GM11168 (cell line): Measurements from ENCODE around the gene ATP2B3.

Experiments
- in situ Hi-C: fragments of 300-500 bp; cut with MboI; formaldehyde crosslinking; loops from one replicate; pipeline ENCODE4 v1.12.0; 2022; ENCODE audit warnings: low sequenced_read_pairs; ENCODE audit not compliant: unreplicated experiment

Gene ATP2B3

DNA sequence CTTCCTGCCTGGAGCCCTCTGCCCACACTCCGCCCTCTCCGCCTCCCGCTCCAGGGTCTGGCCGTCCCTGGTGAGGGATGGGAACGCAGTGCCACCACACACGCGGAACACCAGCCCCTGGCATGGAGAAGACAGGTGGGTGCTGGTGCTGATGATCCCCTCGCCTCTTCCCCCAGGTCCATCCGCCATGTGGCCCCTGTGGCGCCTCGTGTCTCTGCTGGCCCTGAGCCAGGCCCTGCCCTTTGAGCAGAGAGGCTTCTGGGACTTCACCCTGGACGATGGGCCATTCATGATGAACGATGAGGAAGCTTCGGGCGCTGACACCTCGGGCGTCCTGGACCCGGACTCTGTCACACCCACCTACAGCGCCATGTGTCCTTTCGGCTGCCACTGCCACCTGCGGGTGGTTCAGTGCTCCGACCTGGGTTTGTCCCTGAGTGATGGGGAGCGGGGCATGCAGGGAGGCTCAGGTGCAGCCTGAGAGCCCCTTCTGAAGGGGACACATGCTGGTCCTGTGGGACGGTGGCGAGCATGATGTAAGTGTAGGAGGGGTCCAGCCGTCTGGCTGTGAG is 12.9 kb upstream of the ATP2B3 start:
- in situ Hi-C loops, result no loop called here

GRCh38 chrX:153505361-153505760 is 12.1 kb upstream of the ATP2B3 start:
- in situ Hi-C loops, result no loop called here

GRCh38 chrX:153507484-153508178 is 9.8 kb upstream of the ATP2B3 start:
- in situ Hi-C loops, result no loop called here

DNA sequence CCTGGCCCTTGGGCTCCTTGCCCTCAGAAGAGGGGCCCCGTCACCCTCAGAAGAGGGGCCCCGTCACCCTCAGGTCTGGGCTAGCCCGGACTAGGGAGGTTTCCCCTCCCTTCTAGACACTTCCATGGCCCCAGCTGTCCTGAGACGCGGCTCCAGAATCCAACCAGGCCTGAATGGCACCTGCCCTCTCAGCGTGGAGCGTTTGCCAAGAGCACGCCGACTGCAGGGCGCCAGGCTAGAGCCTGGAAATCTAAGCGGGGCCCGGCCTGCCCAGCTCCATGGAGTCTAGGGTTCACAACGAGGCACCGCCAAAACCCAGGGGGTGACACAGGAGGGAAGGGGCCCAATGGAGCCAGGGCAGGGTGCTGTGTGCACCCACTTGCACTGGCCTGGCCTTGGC is 7.8 kb upstream of the ATP2B3 start:
- in situ Hi-C loops, result no loop called here

DNA sequence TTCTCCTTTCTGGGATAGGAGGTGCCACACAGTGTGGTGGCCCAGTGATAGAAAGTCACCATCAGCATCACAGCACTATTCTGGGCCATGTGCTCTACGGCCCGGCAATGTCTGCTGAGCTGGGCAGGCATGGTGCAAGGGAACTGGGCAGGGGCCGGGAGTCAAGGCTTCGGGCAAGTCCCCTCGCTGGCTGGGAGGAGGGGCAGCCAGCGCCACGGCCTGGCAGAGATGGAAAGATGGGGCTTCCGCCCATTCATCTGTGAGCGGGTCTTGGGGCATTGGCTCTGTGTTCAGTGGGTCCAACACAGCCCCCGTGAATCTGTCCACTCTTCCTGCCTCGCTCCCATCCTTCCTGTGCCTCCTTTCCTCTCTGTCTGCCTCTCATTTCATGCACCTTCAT is 7.1 kb upstream of the ATP2B3 start:
- in situ Hi-C loops, result no loop called here

- in situ Hi-C loops, result no loop called here
Observed at GRCh38 chrX:153511784-153512500, 5.5 kb upstream of the ATP2B3 start.

DNA sequence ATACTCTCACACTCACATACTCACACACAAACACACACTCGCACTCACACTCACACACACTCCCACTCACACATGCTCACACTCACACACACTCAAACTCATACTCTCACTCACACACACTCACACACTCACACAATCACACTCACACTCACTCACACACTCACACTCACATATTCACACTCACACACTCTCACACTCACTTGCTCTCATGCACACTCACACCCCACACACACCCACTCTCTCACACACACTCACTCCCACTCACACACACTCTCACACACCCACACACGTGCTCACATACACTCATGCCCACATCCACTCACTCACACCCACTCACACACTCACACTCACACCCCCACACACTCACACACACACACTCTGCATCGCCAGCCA is 4.9 kb upstream of the ATP2B3 start:
- in situ Hi-C loops, result no loop called here

DNA sequence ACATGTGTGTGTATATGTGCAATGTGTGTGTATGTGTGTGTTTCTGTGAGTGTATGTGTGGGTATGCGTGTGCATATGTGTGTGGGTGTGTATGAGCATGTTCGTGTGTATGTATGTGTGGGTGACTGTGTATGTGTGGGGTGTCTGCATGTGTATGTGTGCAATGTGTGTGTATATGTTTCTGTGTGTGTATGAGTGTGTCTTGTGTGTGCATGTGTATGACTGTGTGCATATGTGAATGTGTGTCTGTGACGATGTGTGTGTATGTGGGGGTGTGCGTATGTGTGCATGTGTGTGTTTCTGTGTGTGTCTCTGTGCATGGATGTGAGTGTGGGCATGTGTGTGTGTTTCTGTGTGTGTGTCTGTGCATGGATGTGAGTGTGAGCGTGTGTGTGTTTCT is 4.2 kb upstream of the ATP2B3 start:
- in situ Hi-C loops, result no loop called here

DNA sequence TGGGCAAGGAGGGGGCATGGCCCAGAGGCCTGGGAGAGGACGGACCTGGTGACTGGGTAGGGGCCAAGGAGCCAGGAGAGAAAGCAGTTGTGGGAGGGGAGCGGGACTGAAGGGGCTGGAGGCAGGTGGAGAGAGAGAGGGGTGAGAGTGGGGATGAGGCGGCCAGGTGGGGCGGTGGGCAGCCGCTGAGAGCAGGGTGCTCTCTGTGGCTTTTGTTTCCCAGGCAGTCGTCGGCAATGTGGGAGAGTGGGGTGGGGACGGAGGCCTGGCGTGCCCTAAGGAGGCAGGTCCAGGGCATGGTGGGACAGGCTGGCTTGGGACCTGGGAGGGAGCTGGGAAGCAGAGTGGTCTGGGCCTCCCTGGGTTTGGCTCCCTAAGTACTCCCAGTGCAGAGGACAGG is 3.2 kb upstream of the ATP2B3 start:
- in situ Hi-C loops, result no loop called here

- in situ Hi-C loops, result no loop called here
Observed at GRCh38 chrX:153515435-153515834, 2.0 kb upstream of the ATP2B3 start.

DNA sequence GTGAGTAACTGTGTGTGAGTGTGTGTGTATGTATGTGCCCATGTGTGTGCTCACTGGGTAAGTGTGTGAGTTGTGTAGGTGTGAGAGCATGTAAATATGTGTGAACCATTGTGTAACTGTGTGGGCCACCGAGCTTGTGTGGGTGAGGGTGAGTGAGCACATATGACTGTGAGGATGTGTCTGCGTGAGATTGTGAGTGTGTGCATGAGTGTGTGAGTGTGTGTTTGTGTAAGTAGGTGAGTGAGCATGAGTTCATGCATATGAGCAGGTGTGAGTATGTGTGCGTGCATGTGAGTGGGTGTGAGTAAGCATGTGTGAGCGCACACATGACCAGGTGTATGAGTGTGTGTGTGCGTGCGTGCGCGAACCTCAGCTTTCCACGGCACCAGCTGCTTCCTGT is 1.4 kb upstream of the ATP2B3 start:
- in situ Hi-C loops, result no loop called here

- in situ Hi-C loops, result no loop called here
Observed at GRCh38 chrX:153517946-153518834, 748 bp downstream of the ATP2B3 start.

DNA sequence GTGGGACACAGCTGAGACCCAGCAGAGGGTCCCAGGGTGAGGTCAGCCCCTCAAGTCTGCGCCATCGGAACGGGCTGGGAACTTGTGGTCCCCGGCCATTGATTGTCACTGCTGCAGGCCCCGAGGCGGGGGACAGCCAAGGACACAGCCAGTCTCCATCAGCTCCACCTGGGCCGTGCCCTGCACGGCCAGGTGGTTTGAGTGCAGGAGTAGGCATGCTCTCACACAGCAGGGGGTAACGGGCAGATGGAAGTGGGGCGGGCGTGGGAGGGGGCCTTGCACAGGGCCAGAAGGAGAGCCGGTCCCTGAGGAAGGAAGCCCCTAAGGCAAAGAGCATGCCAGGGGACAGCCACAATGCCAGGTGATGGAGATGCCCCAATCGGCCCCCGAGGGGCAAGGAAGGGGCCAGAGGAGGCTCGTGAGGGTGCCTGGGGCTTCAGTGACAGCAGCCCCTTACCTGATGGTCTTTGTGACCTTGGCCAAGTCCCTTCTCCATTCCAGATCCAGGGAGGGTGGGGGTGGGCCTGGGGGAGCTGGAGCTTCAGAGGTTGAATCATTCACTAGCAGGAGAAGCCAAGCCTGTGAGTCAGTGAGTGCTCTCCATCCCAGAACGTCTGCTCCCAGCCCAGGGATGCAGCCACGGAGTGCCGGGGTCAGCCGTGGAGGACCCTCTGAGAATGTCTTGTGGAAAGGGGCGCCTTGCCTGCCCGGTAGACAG is 2.3 kb downstream of the ATP2B3 start:
- in situ Hi-C loops, result no loop called here

DNA sequence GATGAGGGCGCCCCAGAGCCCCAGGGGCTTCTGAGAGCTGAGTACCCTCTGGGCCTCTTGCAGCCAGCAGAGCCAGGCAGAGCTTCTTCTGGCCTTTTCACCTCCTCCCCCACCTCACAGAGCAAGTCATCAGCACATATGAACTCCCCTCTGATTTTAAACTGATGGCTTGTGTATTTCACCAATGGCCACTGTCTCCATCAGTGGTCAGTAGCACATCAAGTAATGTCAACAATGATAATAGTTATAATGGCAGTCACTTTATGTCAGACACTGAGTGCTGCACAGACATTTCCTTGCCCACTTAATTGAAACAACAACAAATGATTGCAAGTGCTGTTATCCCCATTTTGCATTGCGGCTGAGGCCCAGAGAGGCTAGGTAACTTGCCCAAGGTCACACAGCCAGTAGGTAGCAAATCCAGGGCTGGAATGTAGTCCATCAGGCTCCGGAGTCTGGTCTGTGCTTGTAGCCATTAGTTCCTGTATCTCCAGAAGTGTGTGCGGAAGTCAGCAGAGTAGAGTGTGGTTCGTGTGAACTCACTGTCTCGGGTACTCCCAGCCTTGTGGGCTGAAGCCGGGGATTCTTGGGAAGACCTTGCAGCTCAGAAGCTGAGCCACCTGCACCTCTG is 3.0 kb downstream of the ATP2B3 start:
- in situ Hi-C loops, result no loop called here

DNA sequence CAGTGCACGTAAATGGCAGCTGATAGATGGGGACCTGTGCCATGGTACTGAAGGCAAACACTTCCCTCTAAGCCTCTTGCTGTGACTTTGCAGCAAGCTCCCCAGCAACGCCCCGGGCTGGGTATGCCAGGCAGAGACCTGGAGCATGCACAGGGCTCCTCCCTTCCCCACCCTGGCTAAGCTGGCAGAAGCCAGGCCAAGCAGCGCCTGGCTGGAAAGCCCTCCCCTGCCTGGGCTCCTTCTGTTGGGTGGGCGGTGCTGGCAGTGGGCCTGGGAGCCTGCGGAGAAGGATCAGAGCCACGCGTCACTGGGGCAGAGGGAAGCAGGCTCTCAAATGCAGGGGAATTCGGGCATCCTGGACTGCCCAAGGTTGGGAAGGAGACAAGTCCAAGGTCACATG is 3.6 kb downstream of the ATP2B3 start:
- in situ Hi-C loops, result no loop called here

GRCh38 chrX:153522259-153522658 is 4.8 kb downstream of the ATP2B3 start:
- in situ Hi-C loops, result no loop called here

DNA sequence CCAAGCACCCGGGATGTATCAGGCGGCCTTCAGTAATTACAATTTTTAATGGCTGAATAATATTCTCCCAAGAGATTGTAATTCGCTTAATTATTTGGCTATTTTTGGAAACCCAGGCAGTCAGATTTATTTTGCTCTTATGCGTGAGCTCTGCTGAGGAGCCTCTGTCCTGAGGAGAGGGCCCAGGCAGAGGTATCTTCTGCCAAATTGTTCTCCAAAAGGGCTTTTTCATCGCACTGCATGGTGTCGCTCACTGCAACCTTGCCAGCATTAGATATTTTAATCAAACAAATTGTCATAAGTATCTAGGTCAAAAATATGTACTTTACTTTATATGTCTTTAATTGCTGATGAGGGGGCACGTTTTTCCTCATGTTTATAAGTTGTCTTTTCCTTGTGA is 5.8 kb downstream of the ATP2B3 start:
- in situ Hi-C loops, result no loop called here

DNA sequence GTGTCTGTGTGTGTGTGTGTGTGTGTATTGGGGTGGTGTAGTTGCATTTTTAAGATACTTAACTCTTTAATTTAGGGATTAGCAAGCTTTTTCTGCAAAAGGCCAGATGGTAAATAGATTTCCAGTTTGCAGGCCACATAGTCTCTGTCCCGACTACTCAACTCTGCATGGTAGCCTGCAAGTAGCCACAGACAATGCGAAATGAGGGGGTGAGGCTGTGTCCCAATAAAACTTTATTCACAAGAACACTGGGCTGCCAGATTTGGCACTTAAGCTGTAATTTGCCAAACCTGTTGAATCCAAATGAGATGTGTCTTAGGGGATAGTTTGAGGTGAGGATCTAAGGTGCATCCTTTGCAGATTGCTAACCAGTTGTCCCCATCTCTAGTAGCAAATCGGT is 6.8 kb downstream of the ATP2B3 start:
- in situ Hi-C loops, result no loop called here

DNA sequence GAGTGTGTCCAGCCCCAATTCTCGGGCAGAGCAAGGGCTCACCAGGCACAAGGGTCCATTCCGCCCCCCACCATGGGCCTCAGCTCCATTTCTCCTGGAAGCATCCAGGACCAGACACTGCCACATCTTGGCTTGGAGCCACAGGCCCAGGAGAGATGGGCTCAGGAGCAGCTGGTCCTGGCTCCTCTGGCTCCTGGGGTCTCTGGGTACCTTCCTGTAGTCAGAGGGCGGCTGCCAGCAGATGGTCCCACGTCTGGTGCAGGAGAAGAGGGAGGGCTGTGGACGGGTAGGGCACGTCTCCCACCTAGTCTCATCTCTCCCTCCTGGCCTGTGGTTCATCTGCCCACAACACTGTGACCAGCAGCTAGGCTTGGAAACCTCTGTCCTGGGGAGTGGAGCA is 8.0 kb downstream of the ATP2B3 start:
- in situ Hi-C loops, result no loop called here

GRCh38 chrX:153526042-153526441 is 8.6 kb downstream of the ATP2B3 start:
- in situ Hi-C loops, result no loop called here
